Spleen (tissue), 7 donors: ENCODE results near the gene BCO1.

Experiments
- CTCF ChIP-seq, 11 experiments: fragments of 200-600 bp in 7 of 11; fragments of 450-650 bp in 4 of 11; sonication (generic) in 4 of 11; IDR thresholded peaks in 8 of 11; conservative IDR thresholded peaks in 3 of 11; 1 replicate in 7 of 11; 2 replicates in 4 of 11; pipeline versions ENCODE4 v1.4.0 to v1.8.0; 2016 to 2021; ENCODE audit warnings: antibody characterized with exemption in 11 of 11, inconsistent platforms in 4 of 11, mild to moderate bottlenecking in 1 of 11
- POLR2A ChIP-seq, 3 donors: fragments of 450-650 bp; IDR thresholded peaks; one replicate each; pipeline ENCODE4 v1.5.1; 2017; ENCODE audit warnings: antibody characterized with exemption in 3 of 3, mild to moderate bottlenecking in 1 of 3
- POLR2AphosphoS5 ChIP-seq, 3 donors: sonication (generic); formaldehyde crosslinking; IDR thresholded peaks; one replicate each; pipeline ENCODE4 v1.5.1; 2017; ENCODE audit warnings: antibody characterized with exemption in 3 of 3
- donor health status: DM: no; HTN: no; CAD: no; lungs with moderate emphysema.
- donor health status: DM: no; HTN: no; CAD: no.
- donor health status: DM: no; HTN: no; CAD: no.

GRCh38 chr16:81227785-81228184, 10.7 kb upstream of the BCO1 start:
- TF ChIP-seq CTCF (IDR thresholded peaks at IDR 0.05 in 8 of 11, conservative IDR thresholded peaks at IDR 0.05 in 3 of 11) = no peak
- TF ChIP-seq POLR2AphosphoS5 (IDR thresholded peaks at IDR 0.05) = no peak
- TF ChIP-seq POLR2A (IDR thresholded peaks at IDR 0.05) = no peak
